Measurements from ENCODE around the gene UNG.
"Not testable (repeated sequence)": the region's sequence is repeated elsewhere in the genome, so short reads cannot be mapped to it uniquely, and the experiment has no call there.

UNG gene

GRCh38 chr12:109097435-109098182 lies at the start of gene UNG:
TSS of gene UNG (plus strand) at chr12:109097597. CDS start at chr12:109097680, 83 bp downstream.
- Histone ChIP-seq H3K27ac (peak within 1 kb of the TSS; percentile 33 to 93 (median 84)), H3K4me3 (peak within 1 kb of the TSS; percentile 59 to 85 (median 77))

GRCh38 chr12:109048706-109049105 lies 48.7 kb upstream of the UNG start:
- not testable (repeated sequence) for H3K27ac ChIP-seq, H3K4me3 ChIP-seq

GRCh38 chr12:109049794-109050193 lies 47.6 kb upstream of the UNG start:
- H3K4me3 ChIP-seq, H3K27ac ChIP-seq: not testable (repeated sequence)

GRCh38 chr12:109052097-109052413 lies 45.3 kb upstream of the UNG start:
- peak overlapping the region in 18 of 21 experiments; percentile 81 to 94 (median 89) for H3K27ac ChIP-seq
- H3K4me3 ChIP-seq: peak overlapping the region; percentile 79 to 100 (median 86)

- Histone ChIP-seq H3K27ac (peak within 1 kb of the TSS; percentile 16 to 94 (median 89)), H3K4me3 (peak within 1 kb of the TSS; percentile 79 to 100 (median 86))
These were observed 44.7 kb upstream of the UNG start, which contains the start of gene USP30 for GRCh38 chr12:109052414-109053323. TSS of gene USP30 (plus strand) at chr12:109052576. CDS start at chr12:109052679, 103 bp downstream.

DNA sequence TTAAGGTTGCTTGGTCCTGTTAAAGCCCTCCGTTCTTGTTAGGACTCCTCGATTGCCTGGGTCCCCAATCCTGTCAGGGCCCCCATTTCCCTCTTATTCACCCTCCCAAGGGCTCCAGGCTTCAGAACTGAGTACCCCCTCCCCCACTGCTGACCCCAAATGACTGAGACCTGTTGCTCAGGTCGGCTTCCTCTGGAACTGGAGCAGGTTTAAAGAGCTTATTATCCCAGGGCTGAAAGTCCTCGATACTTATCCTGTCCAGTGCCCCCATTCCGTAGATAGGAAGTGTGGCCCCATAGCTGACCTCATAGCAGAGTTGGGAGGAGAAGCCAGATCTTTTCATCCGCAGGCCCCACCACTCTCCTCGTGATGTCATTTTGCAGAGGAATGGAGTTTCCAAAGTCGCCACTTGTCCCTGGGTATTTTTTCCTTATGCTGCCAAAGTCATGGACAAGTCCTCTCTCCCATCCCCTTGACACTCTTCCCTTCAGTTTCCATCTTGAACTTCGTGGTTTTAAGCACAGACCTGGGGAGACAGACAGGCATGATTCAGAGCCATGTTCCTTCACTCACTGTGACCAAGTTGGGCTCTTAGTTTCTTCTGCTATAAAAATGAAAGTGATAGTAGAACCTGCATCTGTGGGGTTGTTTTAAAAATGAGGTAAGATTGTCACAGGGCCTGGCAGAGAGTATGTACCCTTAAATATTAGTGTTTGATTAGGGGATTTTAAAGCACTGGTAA lies 43.8 kb upstream of the UNG start:
- peak overlapping the region; percentile 79 to 100 (median 86) for H3K4me3 ChIP-seq
- peak overlapping the region in 19 of 21 experiments; percentile 47 to 94 (median 89) for H3K27ac ChIP-seq

DNA sequence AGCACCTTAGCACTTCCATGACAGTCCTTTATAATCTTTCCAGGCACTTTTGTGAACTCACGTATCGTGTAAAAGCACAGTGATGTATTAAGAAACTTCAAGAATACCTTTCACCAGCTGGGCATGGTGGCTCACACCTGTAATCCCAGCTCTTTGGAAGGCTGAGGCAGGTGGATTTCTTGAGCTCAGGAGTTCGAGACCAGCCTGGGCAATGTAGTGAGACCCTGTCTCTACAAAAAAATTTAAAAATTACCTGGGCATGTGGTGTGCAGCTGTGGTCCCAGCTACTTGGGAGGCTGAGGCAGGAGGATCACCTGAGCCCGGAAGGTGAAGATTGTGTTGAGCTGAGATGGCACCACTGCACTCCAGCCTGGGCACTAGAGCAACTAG lies 43.3 kb upstream of the UNG start:
- Histone ChIP-seq H3K4me3 (peak overlapping the region in 3 of 7 experiments; percentile 86 to 94 (median 88)), H3K27ac (peak overlapping the region in 16 of 21 experiments; percentile 21 to 94 (median 88))

- Histone ChIP-seq H3K27ac (peak overlapping the region in 7 of 21 experiments; percentile 51 to 92 (median 88)), H3K4me3 (no peak overlapping the region)
These were observed 42.9 kb upstream of the UNG start for GRCh38 chr12:109054520-109054919.

GRCh38 chr12:109056891-109057290 lies 40.5 kb upstream of the UNG start:
- no peak overlapping the region for H3K27ac ChIP-seq
- no peak overlapping the region for H3K4me3 ChIP-seq

- Histone ChIP-seq H3K27ac (no peak overlapping the region), H3K4me3 (no peak overlapping the region)
These were observed 40.0 kb upstream of the UNG start for GRCh38 chr12:109057376-109057775.

DNA sequence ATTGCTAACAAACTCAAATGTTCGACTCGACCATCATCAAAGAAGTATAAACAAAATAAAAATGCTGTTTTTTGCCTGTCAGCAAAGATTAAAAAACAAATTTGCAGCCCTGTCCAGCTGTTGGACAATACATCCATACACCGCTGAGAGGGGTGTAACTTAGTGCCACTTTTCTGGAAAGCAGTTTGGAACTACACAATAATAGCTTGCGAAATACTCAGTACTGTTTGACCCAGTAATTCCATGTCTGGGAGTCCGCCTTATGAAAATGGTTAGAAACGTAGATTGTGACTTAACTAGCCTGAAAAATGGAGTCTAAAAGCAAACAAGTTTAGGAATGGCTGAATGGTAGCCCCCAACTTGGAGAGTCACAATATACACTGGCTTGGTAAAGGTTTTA lies 38.6 kb upstream of the UNG start:
- H3K4me3 ChIP-seq: no peak overlapping the region
- H3K27ac ChIP-seq: no peak overlapping the region

DNA sequence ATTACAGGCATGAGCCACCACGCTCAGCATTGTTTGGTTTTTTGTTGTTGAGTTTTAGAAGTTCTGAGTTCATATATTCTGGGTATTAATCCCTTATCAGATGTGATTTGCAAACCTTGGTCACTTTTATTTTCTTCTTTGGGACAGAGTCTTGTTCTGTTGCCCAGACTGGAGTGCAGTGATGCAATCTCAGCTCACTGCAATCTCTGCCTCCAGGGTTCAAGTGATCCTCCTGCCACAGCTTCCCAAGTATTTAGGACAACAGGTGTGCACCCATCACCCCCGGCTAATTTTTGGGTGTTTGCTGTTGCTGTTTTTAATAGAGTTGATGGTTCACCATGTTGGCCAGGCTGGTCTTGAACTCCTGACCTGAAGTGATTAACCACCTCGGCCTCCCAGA lies 33.3 kb upstream of the UNG start:
- Histone ChIP-seq H3K4me3 (no peak overlapping the region), H3K27ac (no peak overlapping the region)

DNA sequence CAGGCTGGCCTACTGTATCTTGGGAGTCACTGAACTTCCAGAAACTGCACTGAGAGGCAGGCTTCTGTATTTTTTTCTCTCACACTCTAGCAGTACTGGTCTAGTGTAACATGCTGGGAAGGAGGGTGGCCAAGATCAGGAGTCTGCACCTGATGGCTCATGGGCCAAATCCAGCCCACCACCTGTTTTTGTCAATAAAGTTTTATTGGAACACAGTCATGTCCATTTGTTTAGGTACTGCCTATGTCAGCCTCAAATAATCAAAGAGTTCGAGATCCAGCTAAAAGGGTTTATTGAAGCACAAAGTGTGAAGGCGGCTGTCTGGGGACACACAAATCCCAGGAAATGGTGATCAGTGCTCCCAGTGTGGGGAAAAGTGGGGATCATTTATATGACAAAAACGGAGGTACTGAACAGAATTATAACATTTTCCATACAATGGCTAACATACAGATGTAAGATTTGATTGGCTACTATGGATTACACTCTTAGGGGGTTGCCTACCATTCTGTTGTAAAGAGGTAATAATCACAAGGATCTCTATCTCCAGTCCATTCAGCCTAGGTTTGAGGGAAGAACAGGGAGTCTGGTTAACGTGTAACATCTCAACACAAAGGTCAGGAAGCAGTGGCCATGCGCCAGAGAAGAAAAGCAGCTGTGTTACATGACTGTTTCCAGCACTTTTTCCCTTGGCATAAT lies 32.1 kb upstream of the UNG start:
- H3K27ac ChIP-seq: no peak overlapping the region
- no peak overlapping the region for H3K4me3 ChIP-seq

DNA sequence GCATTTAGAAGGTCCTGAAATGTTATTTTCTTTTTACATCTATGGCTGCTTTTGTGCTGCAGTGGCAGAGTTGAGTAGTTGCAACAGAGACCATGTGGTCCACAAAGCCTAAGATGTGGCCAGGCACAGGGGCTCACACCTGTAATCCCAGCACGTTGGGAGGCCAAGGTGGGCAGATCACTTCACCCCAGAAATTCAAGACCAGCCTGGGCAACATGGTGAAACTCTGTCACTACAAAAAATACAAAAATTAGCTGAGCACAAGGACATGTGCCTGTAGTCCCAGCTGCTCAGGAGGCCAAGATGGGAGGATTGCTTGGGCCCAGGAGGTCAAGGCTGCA lies 31.6 kb upstream of the UNG start:
- no peak overlapping the region for H3K27ac ChIP-seq
- H3K4me3 ChIP-seq: no peak overlapping the region

- no peak overlapping the region for H3K27ac ChIP-seq
- no peak overlapping the region for H3K4me3 ChIP-seq
These were observed 27.8 kb upstream of the UNG start for GRCh38 chr12:109069307-109070271.

- no peak overlapping the region for H3K27ac ChIP-seq
- no peak overlapping the region for H3K4me3 ChIP-seq
These were observed 22.5 kb upstream of the UNG start for GRCh38 chr12:109074866-109075265.

DNA sequence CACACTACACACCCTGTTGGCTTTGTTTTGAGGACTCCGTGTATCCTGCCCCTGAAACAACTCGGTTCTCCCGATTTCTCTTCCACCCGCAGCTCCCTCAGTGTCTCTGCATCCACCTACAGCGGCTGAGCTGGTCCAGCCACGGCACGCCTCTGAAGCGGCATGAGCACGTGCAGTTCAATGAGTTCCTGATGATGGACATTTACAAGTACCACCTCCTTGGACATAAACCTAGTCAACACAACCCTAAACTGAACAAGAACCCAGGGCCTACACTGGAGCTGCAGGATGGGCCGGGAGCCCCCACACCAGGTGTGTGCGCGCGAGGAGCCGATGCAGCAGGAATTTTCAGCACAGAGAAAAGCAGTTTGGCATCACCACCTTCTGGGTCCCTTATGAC lies 14.6 kb upstream of the UNG start:
- Histone ChIP-seq H3K27ac (no peak overlapping the region), H3K4me3 (no peak overlapping the region)

- no peak overlapping the region for H3K4me3 ChIP-seq
- H3K27ac ChIP-seq: no peak overlapping the region
These were observed 13.0 kb upstream of the UNG start for GRCh38 chr12:109084425-109084824.
